Measurements from ENCODE around the gene GAB3. TPM values are rescaled to one million over a fixed set of nuclear protein-coding genes. Genes with fewer than 3 reads are reported as not detected.

Gene GAB3
- total and polyA plus RNA-seq, 9 of the 15 experiments (the other 6 are each of a cell fraction or from before 2014, with no cell fraction given), result 16.1 to 31.4 (median 20.2) TPM

GRCh38 chrX:154762537-154763296 lies 11.8 kb upstream of the GAB3 start, which contains the start of gene DKC1 (continued):
- TF ChIP-seq ZNF311 (CRISPR knock-in tag; IDR thresholded peaks at IDR 0.05) (no peak), HNRNPK (IDR thresholded peaks at IDR 0.05; ENCODE audit: low read depth, low read length, poor library complexity, severe bottlenecking) (no peak), IFI16 (CRISPR knock-in tag; IDR thresholded peaks at IDR 0.05) (no peak), ZNF699 (CRISPR knock-in tag; IDR thresholded peaks at IDR 0.05; ENCODE audit: insufficient replicate concordance) (no peak), NFRKB (IDR thresholded peaks at IDR 0.05; ENCODE audit: low read depth) (no peak; the same call in none of the 2 replicates), SMARCB1 (IDR thresholded peaks at IDR 0.05; ENCODE audit: insufficient read length, low read depth) (no peak), ZNF707 (CRISPR knock-in tag; conservative IDR thresholded peaks at IDR 0.05) (no peak), NRF1 (conservative IDR thresholded peaks at IDR 0.05 in 1 of 2, IDR thresholded peaks at IDR 0.05 in 1 of 2) (peak; percentile 99), SRSF3 (IDR thresholded peaks at IDR 0.05; ENCODE audit: insufficient read depth, low read length) (0 out of 2 replicates have a peak, but pooled peaks have one; percentile 84), KAT8 (IDR thresholded peaks at IDR 0.05; ENCODE audit: low read depth) (no peak), BRD9 (IDR thresholded peaks at IDR 0.05; ENCODE audit: low read depth, partially characterized antibody) (no peak), RBM34 (IDR thresholded peaks at IDR 0.05; ENCODE audit: borderline replicate concordance, insufficient read depth, low read length) (0 out of 2 replicates have a peak, but pooled peaks have one; percentile 84), ADNP (tag; IDR thresholded peaks at IDR 0.05) (no peak), MLLT1 (IDR thresholded peaks at IDR 0.05) (peak in 1 of 2 experiments; percentile 17; a peak in 1 of 4 replicates), ELK3 (CRISPR knock-in tag; IDR thresholded peaks at IDR 0.05) (no peak), ARID2 (IDR thresholded peaks at IDR 0.05) (no peak), POLR3G (IDR thresholded peaks at IDR 0.05; ENCODE audit: extremely low read depth, insufficient read length, insufficient replicate concordance) (no peak), FOXM1 (IDR thresholded peaks at IDR 0.05; ENCODE audit: low read depth) (no peak), FOXM1 (CRISPR knock-in tag; IDR thresholded peaks at IDR 0.05; ENCODE audit: low read depth) (peak; percentile 34; the same call in 1 of the 2 replicates), KDM5B (IDR thresholded peaks at IDR 0.05; ENCODE audit: insufficient replicate concordance, low read depth, low read length) (peak; percentile 63), ZNF644 (tag; IDR thresholded peaks at IDR 0.05; ENCODE audit: low read depth) (no peak)
- TF ChIP-seq, protein P1, sequence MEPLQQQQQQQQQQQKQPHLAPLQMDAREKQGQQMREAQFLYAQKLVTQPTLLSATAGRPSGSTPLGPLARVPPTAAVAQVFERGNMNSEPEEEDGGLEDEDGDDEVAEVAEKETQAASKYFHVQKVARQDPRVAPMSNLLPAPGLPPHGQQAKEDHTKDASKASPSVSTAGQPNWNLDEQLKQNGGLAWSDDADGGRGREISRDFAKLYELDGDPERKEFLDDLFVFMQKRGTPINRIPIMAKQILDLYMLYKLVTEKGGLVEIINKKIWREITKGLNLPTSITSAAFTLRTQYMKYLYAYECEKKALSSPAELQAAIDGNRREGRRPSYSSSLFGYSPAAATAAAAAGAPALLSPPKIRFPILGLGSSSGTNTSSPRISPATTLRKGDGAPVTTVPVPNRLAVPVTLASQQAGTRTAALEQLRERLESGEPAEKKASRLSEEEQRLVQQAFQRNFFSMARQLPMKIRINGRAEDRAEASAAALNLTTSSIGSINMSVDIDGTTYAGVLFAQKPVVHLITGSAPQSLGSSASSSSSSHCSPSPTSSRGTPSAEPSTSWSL (CRISPR knock-in tag; IDR thresholded peaks at IDR 0.05; ENCODE audit: borderline replicate concordance), result no peak
- TF ChIP-seq, protein P2, sequence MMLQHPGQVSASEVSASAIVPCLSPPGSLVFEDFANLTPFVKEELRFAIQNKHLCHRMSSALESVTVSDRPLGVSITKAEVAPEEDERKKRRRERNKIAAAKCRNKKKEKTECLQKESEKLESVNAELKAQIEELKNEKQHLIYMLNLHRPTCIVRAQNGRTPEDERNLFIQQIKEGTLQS (IDR thresholded peaks at IDR 0.05), result no peak; the same call in 1 of the 2 replicates
- TF ChIP-seq, protein P2 (CRISPR knock-in tag; conservative IDR thresholded peaks at IDR 0.05), result no peak

Measured in K562 (cell line).